ENCODE results near the gene PTPN4.

Gene PTPN4

GRCh38 chr2:119730671-119731177, 29.0 kb upstream of the PTPN4 start:
- in situ Hi-C loops (cut with MboI; ENCODE audit: low sequenced_read_pairs), result no loop called here

GRCh38 chr2:119731983-119732382, 27.7 kb upstream of the PTPN4 start:
- in situ Hi-C loops (cut with MboI; ENCODE audit: low sequenced_read_pairs), result no loop called here

GRCh38 chr2:119732601-119733164, 27.0 kb upstream of the PTPN4 start:
- in situ Hi-C loops (cut with MboI; ENCODE audit: low sequenced_read_pairs), result no loop called here

- in situ Hi-C loops (cut with MboI; ENCODE audit: low sequenced_read_pairs), result no loop called here
These were observed 25.7 kb upstream of the PTPN4 start for GRCh38 chr2:119734047-119734446.

- in situ Hi-C loops (cut with MboI; ENCODE audit: low sequenced_read_pairs), result no loop called here
These were observed 24.2 kb upstream of the PTPN4 start for GRCh38 chr2:119735565-119735964.

GRCh38 chr2:119736021-119736420, 23.7 kb upstream of the PTPN4 start:
- in situ Hi-C loops (cut with MboI; ENCODE audit: low sequenced_read_pairs), result no loop called here

GRCh38 chr2:119739580-119740255, 20.0 kb upstream of the PTPN4 start:
- in situ Hi-C loops (cut with MboI; ENCODE audit: low sequenced_read_pairs), result no loop called here

- in situ Hi-C loops (cut with MboI; ENCODE audit: low sequenced_read_pairs), result no loop called here
These were observed 18.7 kb upstream of the PTPN4 start for GRCh38 chr2:119741001-119741400.

GRCh38 chr2:119741868-119742267, 17.9 kb upstream of the PTPN4 start:
- in situ Hi-C loops (cut with MboI; ENCODE audit: low sequenced_read_pairs), result no loop called here

GRCh38 chr2:119744335-119744939, 15.3 kb upstream of the PTPN4 start:
- in situ Hi-C loops (cut with MboI; ENCODE audit: low sequenced_read_pairs), result no loop called here

GRCh38 chr2:119745566-119745965, 14.2 kb upstream of the PTPN4 start:
- in situ Hi-C loops (cut with MboI; ENCODE audit: low sequenced_read_pairs), result no loop called here

GRCh38 chr2:119746836-119747686, 12.7 kb upstream of the PTPN4 start:
- in situ Hi-C loops (cut with MboI; ENCODE audit: low sequenced_read_pairs), result no loop called here

- in situ Hi-C loops (cut with MboI; ENCODE audit: low sequenced_read_pairs), result no loop called here
These were observed 11.6 kb upstream of the PTPN4 start for GRCh38 chr2:119748135-119748534.

- in situ Hi-C loops (cut with MboI; ENCODE audit: low sequenced_read_pairs), result no loop called here
These were observed 10.2 kb upstream of the PTPN4 start for GRCh38 chr2:119749477-119750012.

GRCh38 chr2:119751706-119752105, 8.0 kb upstream of the PTPN4 start:
- in situ Hi-C loops (cut with MboI; ENCODE audit: low sequenced_read_pairs), result no loop called here

GRCh38 chr2:119753041-119753929, 6.4 kb upstream of the PTPN4 start:
- in situ Hi-C loops (cut with MboI; ENCODE audit: low sequenced_read_pairs), result no loop called here

- in situ Hi-C loops (cut with MboI; ENCODE audit: low sequenced_read_pairs), result no loop called here
These were observed 5.8 kb upstream of the PTPN4 start for GRCh38 chr2:119753930-119754321.

GRCh38 chr2:119755906-119756305, 3.8 kb upstream of the PTPN4 start:
- in situ Hi-C loops (cut with MboI; ENCODE audit: low sequenced_read_pairs), result no loop called here

GRCh38 chr2:119756837-119757236, 2.9 kb upstream of the PTPN4 start:
- in situ Hi-C loops (cut with MboI; ENCODE audit: low sequenced_read_pairs), result no loop called here

- in situ Hi-C loops (cut with MboI; ENCODE audit: low sequenced_read_pairs), result no loop called here
These were observed 756 bp upstream of the PTPN4 start for GRCh38 chr2:119758881-119759450.

All from HL-60/S4 treated with retinoic acid at 250 ng/mL for 4 days and 3 days (cell line).